IMR-90 (cell line): Measurements from ENCODE around the gene TMEM92. TPM values are rescaled to one million over a fixed set of nuclear protein-coding genes. Genes with fewer than 3 reads are reported as not detected.

Experiments
- ATAC-seq: fragments of 200-7000 bp; cut with Tn5 transposase; 2 replicates; pipeline ENCODE4 v1.9.1; 2020; ENCODE audit warnings: low read depth, mild to moderate bottlenecking, moderate library complexity
- BruUV-seq: library from RNA; stranded (reverse); fragments of 400-500 nt; replicated peaks from 2 replicates; lab custom pipeline; 2021; lab: Mats Ljungman, UMichigan
- CTCF ChIA-PET: fragments of 300-600 bp; formaldehyde crosslinking; extraction: SDS; loops from one replicate; lab custom pipeline; 2021; ENCODE audit warnings: antibody characterized with exemption; lab: Yijun Ruan, JAX
- POLR2A ChIA-PET: fragments of 300-600 bp; sonication (Branson Sonifier 250); formaldehyde crosslinking; loops from one replicate; lab custom pipeline; 2022; ENCODE audit warnings: antibody characterized with exemption; ENCODE audit not compliant: unreplicated experiment; lab: Charles Lee
- DNase-seq: peaks from one replicate; pipeline ENCODE4 v3.0.0; 2013
- H2AFZ ChIP-seq: replicated peaks from 2 replicates; pipeline ENCODE3; 2013; ENCODE audit warnings: low read length, mild to moderate bottlenecking; ENCODE audit not compliant: poor library complexity
- H2AK5ac ChIP-seq: 2 replicates; pipeline ENCODE4 v1.6.1; 2013; ENCODE audit warnings: low read depth, low read length, inconsistent platforms
- H2AK9ac ChIP-seq: replicated peaks from 2 replicates; pipeline ENCODE3; 2013; ENCODE audit warnings: mild to moderate bottlenecking, low read depth, low read length, moderate library complexity; ENCODE audit not compliant: poor library complexity
- H2BK120ac ChIP-seq: 2 replicates; pipeline ENCODE4 v1.6.1; 2013; ENCODE audit warnings: low read depth, low read length, inconsistent platforms
- H2BK15ac ChIP-seq: 3 replicates; pipeline ENCODE4 v1.6.1; 2013; ENCODE audit warnings: low read depth, low read length, inconsistent platforms
- H2BK20ac ChIP-seq: 2 replicates; pipeline ENCODE4 v1.6.1; 2013; ENCODE audit warnings: low read depth, mild to moderate bottlenecking, inconsistent platforms, low read length, moderate library complexity
- H2BK5ac ChIP-seq: 2 replicates; pipeline ENCODE4 v1.6.1; 2013; ENCODE audit warnings: mild to moderate bottlenecking, low read depth, low read length, inconsistent platforms; ENCODE audit not compliant: poor library complexity, severe bottlenecking
- H3K14ac ChIP-seq: replicated peaks from 2 replicates; pipeline ENCODE4 v1.6.1; 2013; ENCODE audit warnings: low read depth, low read length, inconsistent platforms
- H3K18ac ChIP-seq: 2 replicates; pipeline ENCODE4 v1.6.1; 2013; ENCODE audit warnings: low read depth, low read length, control low read depth
- H3K23ac ChIP-seq: 2 replicates; pipeline ENCODE4 v1.6.1; 2013; ENCODE audit warnings: low read depth, low read length, inconsistent platforms
- H3K27ac ChIP-seq: 2 replicates; pipeline ENCODE4 v1.5.1; 2013; ENCODE audit warnings: mild to moderate bottlenecking, control low read depth, low read length; ENCODE audit not compliant: insufficient read depth
- H3K27me3 ChIP-seq: 2 replicates; pipeline ENCODE4 v1.6.1; 2013; ENCODE audit warnings: low read length; ENCODE audit not compliant: control insufficient read depth, insufficient read depth
- H3K36me3 ChIP-seq: 2 replicates; pipeline ENCODE4 v1.6.1; 2013; ENCODE audit warnings: low read length, mixed read lengths; ENCODE audit not compliant: control insufficient read depth, insufficient read depth
- H3K4ac ChIP-seq: 2 replicates; pipeline ENCODE4 v1.6.1; 2013; ENCODE audit warnings: low read depth, low read length, inconsistent platforms
- H3K4me1 ChIP-seq: 2 replicates; pipeline ENCODE4 v1.6.1; 2013; ENCODE audit warnings: low read length, mixed read lengths; ENCODE audit not compliant: control insufficient read depth, insufficient read depth
- H3K4me2 ChIP-seq: 2 replicates; pipeline ENCODE4 v1.6.1; 2013; ENCODE audit warnings: low read depth, mild to moderate bottlenecking, control low read depth, low read length, moderate library complexity
- H3K4me3 ChIP-seq: 2 replicates; pipeline ENCODE4 v1.5.1; 2013; ENCODE audit warnings: low read depth, mild to moderate bottlenecking, control low read depth, low read length, moderate library complexity; ENCODE audit not compliant: insufficient read depth
- H3K56ac ChIP-seq: 2 replicates; pipeline ENCODE4 v1.6.1; 2013; ENCODE audit warnings: low read length, inconsistent platforms; ENCODE audit not compliant: insufficient read depth; ENCODE audit errors: extremely low read depth
- H3K79me1 ChIP-seq, 2 experiments: 2 replicates each; pipeline ENCODE4 v1.6.1; 2013; ENCODE audit warnings: low read length in 2 of 2, inconsistent platforms in 1 of 2, low read depth in 1 of 2
- H3K9ac ChIP-seq: 2 replicates; pipeline ENCODE4 v1.6.1; 2013; ENCODE audit warnings: low read depth, low read length, control low read depth
- H3K9me1 ChIP-seq: 2 replicates; pipeline ENCODE4 v1.6.1; 2013; ENCODE audit warnings: low read length, inconsistent platforms; ENCODE audit not compliant: insufficient read depth
- H3K9me3 ChIP-seq: 2 replicates; pipeline ENCODE4 v1.6.1; 2013; ENCODE audit warnings: low read length; ENCODE audit not compliant: control insufficient read depth, insufficient read depth
- H4K20me1 ChIP-seq: 2 replicates; pipeline ENCODE4 v1.6.1; 2013; ENCODE audit warnings: low read length, inconsistent platforms; ENCODE audit not compliant: insufficient read depth
- H4K5ac ChIP-seq: 2 replicates; pipeline ENCODE4 v1.6.1; 2013; ENCODE audit warnings: mild to moderate bottlenecking, low read depth, low read length, control low read depth
- H4K8ac ChIP-seq, 2 experiments: 2 replicates each; pipeline ENCODE4 v1.6.1; 2013; ENCODE audit warnings: low read depth in 2 of 2, low read length in 2 of 2, control low read depth in 1 of 2, inconsistent platforms in 1 of 2
- H4K91ac ChIP-seq: 2 replicates; pipeline ENCODE4 v1.6.1; 2013; ENCODE audit warnings: low read depth, low read length, inconsistent platforms; ENCODE audit not compliant: insufficient read depth
- CHD1 ChIP-seq: IDR thresholded peaks from 2 replicates; pipeline ENCODE4 v1.6.1; 2012; ENCODE audit warnings: low read depth, low read length, improper control_type of control experiment
- FOS ChIP-seq: fragments of 150-350 bp; IDR thresholded peaks from 2 replicates; pipeline ENCODE4 v1.6.1; 2016; ENCODE audit warnings: low read depth, low read length
- MAFK ChIP-seq: IDR thresholded peaks from 2 replicates; pipeline ENCODE4 v1.6.1; 2012; ENCODE audit warnings: low read depth, low read length, improper control_type of control experiment
- MAZ ChIP-seq: IDR thresholded peaks from 2 replicates; pipeline ENCODE4 v1.6.1; 2012; ENCODE audit warnings: low read depth, mild to moderate bottlenecking, low read length, improper control_type of control experiment, moderate library complexity, borderline replicate concordance
- POLR2A ChIP-seq: IDR thresholded peaks from 2 replicates; pipeline ENCODE4 v1.6.1; 2012; ENCODE audit warnings: mild to moderate bottlenecking, low read depth, low read length
- RAD21 ChIP-seq: IDR thresholded peaks from 2 replicates; pipeline ENCODE4 v1.6.1; 2012; ENCODE audit warnings: low read length, improper control_type of control experiment
- RCOR1 ChIP-seq: IDR thresholded peaks from 2 replicates; pipeline ENCODE4 v1.6.1; 2012; ENCODE audit warnings: mild to moderate bottlenecking, low read length, improper control_type of control experiment; ENCODE audit not compliant: insufficient replicate concordance
- RFX5 ChIP-seq: IDR thresholded peaks from 2 replicates; pipeline ENCODE4 v1.8.0; 2012; ENCODE audit warnings: low read depth, mild to moderate bottlenecking, low read length, moderate library complexity
- SMC3 ChIP-seq: fragments of 150-350 bp; IDR thresholded peaks from 2 replicates; pipeline ENCODE4 v1.6.1; 2016; ENCODE audit warnings: low read depth, mild to moderate bottlenecking, antibody characterized with exemption, low read length, moderate library complexity
- WGBS, 2 experiments: methylation state at CpG; one replicate each; pipeline versions ENCODE4 v1.1.5 to v1.1.7; 2013; ENCODE audit warnings: missing lambda C conversion rate in 2 of 2; ENCODE audit not compliant: insufficient read length in 1 of 2; ENCODE audit errors: extremely low coverage in 2 of 2; 5-methylcytosine and 5-hydroxymethylcytosine counted together
- dilution Hi-C: fragments of 300-500 bp; cut with HindIII; formaldehyde crosslinking; loops from one replicate; pipeline ENCODE4 v1.14.3; 2018; ENCODE audit warnings: low sequenced_read_pairs; ENCODE audit not compliant: unreplicated experiment
- in situ Hi-C: fragments of 300-500 bp; cut with MboI; formaldehyde crosslinking; loops from 3 replicates; pipeline ENCODE4 v1.14.3; 2019; ENCODE audit warnings: low sequenced_read_pairs, inconsistent platforms, mixed read lengths
- intact Hi-C: fragments of 100-400 bp; cut with micrococcal nuclease; formaldehyde crosslinking; loops from 2 replicates; pipeline ENCODE4 v1.10.0; 2022
- polyA plus RNA-seq, 3 experiments: library from polyadenylated mRNA; depleted of rRNA; stranded (reverse); fragments of >200 nt; gene quantifications; 2 replicates each; pipeline ENCODE4 v1.2.3, GENCODE V29; 2012; ENCODE audit warnings: low replicate concordance in 1 of 3
- total RNA-seq: library from RNA; depleted of rRNA; stranded (reverse); fragments of >200 nt; gene quantifications from 2 replicates; pipeline ENCODE4 v1.2.3, GENCODE V29; 2012
- TF ChIP-seq, protein P1 (sequence below): fragments of 150-350 bp; IDR thresholded peaks from 2 replicates; pipeline ENCODE4 v1.6.1; 2016; ENCODE audit warnings: low read depth, mild to moderate bottlenecking, low read length, moderate library complexity, borderline replicate concordance
- TF ChIP-seq, protein P2 (sequence below): conservative IDR thresholded peaks from 2 replicates; pipeline ENCODE4 v1.5.1; 2012; ENCODE audit warnings: mild to moderate bottlenecking, low read depth, low read length, improper control_type of control experiment

TMEM92 gene
- total and polyA plus RNA-seq, 2 of the 4 experiments (the other 2 are of a cell fraction): 0.18 to 1.7 TPM

DNA sequence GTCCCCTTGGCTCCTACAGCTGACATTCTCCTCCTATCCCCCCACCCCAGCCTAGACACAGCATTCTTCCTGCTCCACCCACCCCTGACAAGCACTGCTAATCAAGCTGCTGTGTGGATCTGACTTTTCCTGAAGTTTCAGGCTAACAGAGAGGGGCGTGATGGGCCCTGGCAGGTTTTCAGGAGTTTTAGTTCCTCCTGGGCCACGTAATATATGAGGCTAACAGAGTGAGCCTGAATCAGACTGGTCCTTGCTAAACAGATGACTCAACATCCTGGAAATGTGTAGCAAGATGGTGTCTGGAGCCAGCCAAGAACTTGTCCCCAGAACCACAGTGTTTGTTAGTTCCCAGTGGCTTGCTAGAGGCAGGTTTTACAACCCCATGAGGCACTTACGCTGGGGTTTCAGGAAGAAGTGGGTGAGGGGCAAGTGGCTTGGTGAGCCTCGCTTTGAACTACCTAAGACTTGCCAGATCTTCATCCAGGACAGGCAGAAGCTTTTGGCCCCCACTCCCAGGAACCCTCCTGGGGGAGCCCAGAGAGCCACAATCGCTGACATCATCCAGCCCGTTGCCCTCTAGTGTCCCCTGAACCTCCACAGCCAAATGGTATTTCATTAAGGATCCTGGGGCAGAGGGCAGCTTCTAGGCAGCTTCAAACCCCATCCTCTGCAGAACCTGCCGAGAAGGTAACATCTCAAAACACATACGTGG, 15.9 kb downstream of the TMEM92 start (continued):
- TF ChIP-seq, protein P1, sequence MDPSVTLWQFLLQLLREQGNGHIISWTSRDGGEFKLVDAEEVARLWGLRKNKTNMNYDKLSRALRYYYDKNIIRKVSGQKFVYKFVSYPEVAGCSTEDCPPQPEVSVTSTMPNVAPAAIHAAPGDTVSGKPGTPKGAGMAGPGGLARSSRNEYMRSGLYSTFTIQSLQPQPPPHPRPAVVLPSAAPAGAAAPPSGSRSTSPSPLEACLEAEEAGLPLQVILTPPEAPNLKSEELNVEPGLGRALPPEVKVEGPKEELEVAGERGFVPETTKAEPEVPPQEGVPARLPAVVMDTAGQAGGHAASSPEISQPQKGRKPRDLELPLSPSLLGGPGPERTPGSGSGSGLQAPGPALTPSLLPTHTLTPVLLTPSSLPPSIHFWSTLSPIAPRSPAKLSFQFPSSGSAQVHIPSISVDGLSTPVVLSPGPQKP: no peak

DNA sequence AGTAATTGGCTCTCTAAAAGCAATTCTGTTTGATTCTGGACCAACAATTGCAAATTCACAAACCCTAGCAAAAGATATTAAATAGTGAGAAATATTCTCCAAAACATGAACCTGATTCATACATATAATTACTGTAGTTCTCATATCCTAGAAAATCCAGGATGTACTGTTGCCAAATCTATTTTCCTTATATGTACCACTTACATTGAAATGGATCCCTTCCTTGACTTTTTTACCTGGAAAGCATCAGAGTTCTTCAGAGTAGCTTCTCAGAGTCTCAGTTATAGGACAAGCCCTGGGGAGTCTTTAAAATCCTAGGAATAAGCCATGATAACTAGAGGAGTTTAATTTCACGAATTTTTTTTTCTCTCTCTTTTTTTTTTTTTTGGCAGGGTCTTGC, 16.7 kb downstream of the TMEM92 start:
- H3K27ac ChIP-seq: no peak overlapping the region
- no peak overlapping the region for H4K5ac ChIP-seq
- H3K18ac ChIP-seq: peak overlapping the region; percentile 75; the same call in 1 of the 2 replicates
- 0 out of 2 replicates have a peak overlapping the region, but pooled peaks have one; percentile 66 for H3K23ac ChIP-seq
- H4K20me1 ChIP-seq: no peaks in the 10 kb centered on the region
- H2AK5ac ChIP-seq: peak overlapping the region; percentile 80; the same call in 1 of the 2 replicates
- no CpG with 5 or more reads among the region's 1 CpG for WGBS, 2 experiments
- peak overlapping the region; percentile 97 for H2BK120ac ChIP-seq
- no peaks in the 10 kb centered on the region for H3K9me3 ChIP-seq
- no peak overlapping the region for H3K9ac ChIP-seq
- intact Hi-C loops (loop anchor here (2.0 kb wide), 1 partner anchor 118 kb away; no protein-coding TSS in a partner anchor), dilution Hi-C loops (no loop called here), in situ Hi-C loops (no loop called here)
- ATAC-seq: no peak
- peaks cover 25% of the 10 kb centered on the region for H3K4me1 ChIP-seq
- no peak overlapping the region for H3K4me2 ChIP-seq
- H2BK20ac ChIP-seq: peak overlapping the region; percentile 98
- no peak overlapping the region for H3K4me3 ChIP-seq
- peaks cover 18% of the 10 kb centered on the region for H3K9me1 ChIP-seq
- BruUV-seq: no TSS peak
- DNase-seq: no peak
- ChIA-PET CTCF (interaction anchor here (1.2 to 8.3 kb wide), 3 partner anchors 122 to 197 kb away, joined by 3 to 54 read pairs (median 6); no protein-coding TSS in a partner anchor), POLR2A (interaction anchor here (0.6 kb wide), 1 partner anchor 111 kb away, joined by 9 read pairs; no protein-coding TSS in a partner anchor)
- H2AFZ ChIP-seq: no peak overlapping the region
- peaks cover 2% of the 10 kb centered on the region; the same call in 1 of the 2 replicates for H3K36me3 ChIP-seq
- peak overlapping the region; percentile 94; the same call in 2 of the 3 replicates for H2BK15ac ChIP-seq
- H2BK5ac ChIP-seq: peak overlapping the region; percentile 88
- H4K8ac ChIP-seq: peak overlapping the region; percentile 78 to 88; a peak in 2 of 4 replicates
- H3K4ac ChIP-seq: peak overlapping the region; percentile 98
- H3K79me1 ChIP-seq: peaks cover 11 to 36% of the 10 kb centered on the region in 2 experiments
- H2AK9ac ChIP-seq: no peak overlapping the region
- H3K27me3 ChIP-seq: no peaks in the 10 kb centered on the region
- peak overlapping the region; percentile 94 for H4K91ac ChIP-seq
- H3K56ac ChIP-seq: no peak overlapping the region
- H3K14ac ChIP-seq: no peak overlapping the region
- TF ChIP-seq RAD21 (no peak), CHD1 (no peak), FOS (no peak), MAZ (no peak), MAFK (no peak), RCOR1 (no peak), SMC3 (no peak), POLR2A (no peak), RFX5 (no peak)
- TF ChIP-seq, protein P2, sequence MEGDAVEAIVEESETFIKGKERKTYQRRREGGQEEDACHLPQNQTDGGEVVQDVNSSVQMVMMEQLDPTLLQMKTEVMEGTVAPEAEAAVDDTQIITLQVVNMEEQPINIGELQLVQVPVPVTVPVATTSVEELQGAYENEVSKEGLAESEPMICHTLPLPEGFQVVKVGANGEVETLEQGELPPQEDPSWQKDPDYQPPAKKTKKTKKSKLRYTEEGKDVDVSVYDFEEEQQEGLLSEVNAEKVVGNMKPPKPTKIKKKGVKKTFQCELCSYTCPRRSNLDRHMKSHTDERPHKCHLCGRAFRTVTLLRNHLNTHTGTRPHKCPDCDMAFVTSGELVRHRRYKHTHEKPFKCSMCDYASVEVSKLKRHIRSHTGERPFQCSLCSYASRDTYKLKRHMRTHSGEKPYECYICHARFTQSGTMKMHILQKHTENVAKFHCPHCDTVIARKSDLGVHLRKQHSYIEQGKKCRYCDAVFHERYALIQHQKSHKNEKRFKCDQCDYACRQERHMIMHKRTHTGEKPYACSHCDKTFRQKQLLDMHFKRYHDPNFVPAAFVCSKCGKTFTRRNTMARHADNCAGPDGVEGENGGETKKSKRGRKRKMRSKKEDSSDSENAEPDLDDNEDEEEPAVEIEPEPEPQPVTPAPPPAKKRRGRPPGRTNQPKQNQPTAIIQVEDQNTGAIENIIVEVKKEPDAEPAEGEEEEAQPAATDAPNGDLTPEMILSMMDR: no peak
- TF ChIP-seq, protein P1: no peak
